ENCODE results near the gene CCDC60.

The CCDC60 gene

GRCh38 chr12:119363037-119363436 is 28.5 kb downstream of the CCDC60 start:
- H3K4me3 ChIP-seq (ENCODE audit: low read depth, low read length), result no peak overlapping the region
- no peak for TF ChIP-seq CTCF (IDR thresholded peaks at IDR 0.05; ENCODE audit: borderline replicate concordance, insufficient read depth, low read depth, low read length)

GRCh38 chr12:119363490-119363889 is 29.0 kb downstream of the CCDC60 start:
- no peak for TF ChIP-seq CTCF (IDR thresholded peaks at IDR 0.05; ENCODE audit: borderline replicate concordance, insufficient read depth, low read depth, low read length)
- H3K4me3 ChIP-seq (ENCODE audit: low read depth, low read length), result no peak overlapping the region

- no peak overlapping the region for H3K4me3 ChIP-seq (ENCODE audit: low read depth, low read length)
- TF ChIP-seq CTCF (IDR thresholded peaks at IDR 0.05; ENCODE audit: borderline replicate concordance, insufficient read depth, low read depth, low read length), result no peak
Measured at GRCh38 chr12:119365451-119365850, 30.9 kb downstream of the CCDC60 start.

GRCh38 chr12:119366007-119366406 is 31.5 kb downstream of the CCDC60 start:
- no peak for TF ChIP-seq CTCF (IDR thresholded peaks at IDR 0.05; ENCODE audit: borderline replicate concordance, insufficient read depth, low read depth, low read length)
- no peak overlapping the region for H3K4me3 ChIP-seq (ENCODE audit: low read depth, low read length)

GRCh38 chr12:119369161-119369560 is 34.6 kb downstream of the CCDC60 start:
- no peak overlapping the region for H3K4me3 ChIP-seq (ENCODE audit: low read depth, low read length)
- no peak for TF ChIP-seq CTCF (IDR thresholded peaks at IDR 0.05; ENCODE audit: borderline replicate concordance, insufficient read depth, low read depth, low read length)

GRCh38 chr12:119369907-119370546 is 35.5 kb downstream of the CCDC60 start:
- no peak overlapping the region for H3K4me3 ChIP-seq (ENCODE audit: low read depth, low read length)
- TF ChIP-seq CTCF (IDR thresholded peaks at IDR 0.05; ENCODE audit: borderline replicate concordance, insufficient read depth, low read depth, low read length), result no peak

- no peak overlapping the region for H3K4me3 ChIP-seq (ENCODE audit: low read depth, low read length)
- no peak for TF ChIP-seq CTCF (IDR thresholded peaks at IDR 0.05; ENCODE audit: borderline replicate concordance, insufficient read depth, low read depth, low read length)
Measured at GRCh38 chr12:119372540-119372939, 38.0 kb downstream of the CCDC60 start.

Data from GM12875 (cell line).